GM18861 (cell line): ENCODE results near the gene ZNF837.
"Not testable (repeated sequence)": the region's sequence is repeated elsewhere in the genome, so short reads cannot be mapped to it uniquely, and the experiment has no call there.

Experiments used
- ATAC-seq: cut with Tn5 transposase; IDR thresholded peaks from one replicate; pipeline ENCODE4 v1.9.1; 2021; ENCODE audit not compliant: unreplicated experiment

ZNF837 gene

GRCh38 chr19:58351990-58352755 lies 28.7 kb downstream of the ZNF837 start:
- ATAC-seq, result no peak

DNA sequence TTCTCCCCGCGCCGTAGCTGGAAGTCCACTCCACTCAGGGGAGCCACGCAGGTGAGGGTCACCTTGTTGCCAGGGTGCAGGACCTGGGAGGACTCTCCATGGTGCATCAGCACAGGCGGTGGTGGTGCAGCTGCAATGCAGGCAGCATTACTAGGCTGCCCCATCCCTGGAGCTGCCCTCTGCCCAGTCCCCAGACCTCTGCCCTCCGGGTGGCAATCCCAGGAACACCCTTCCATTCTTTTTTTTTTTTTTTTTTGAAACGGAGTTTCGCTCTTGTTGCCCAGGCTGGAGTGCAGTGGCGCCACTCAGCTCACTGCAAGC lies 29.3 kb downstream of the ZNF837 start:
- no peak for ATAC-seq

DNA sequence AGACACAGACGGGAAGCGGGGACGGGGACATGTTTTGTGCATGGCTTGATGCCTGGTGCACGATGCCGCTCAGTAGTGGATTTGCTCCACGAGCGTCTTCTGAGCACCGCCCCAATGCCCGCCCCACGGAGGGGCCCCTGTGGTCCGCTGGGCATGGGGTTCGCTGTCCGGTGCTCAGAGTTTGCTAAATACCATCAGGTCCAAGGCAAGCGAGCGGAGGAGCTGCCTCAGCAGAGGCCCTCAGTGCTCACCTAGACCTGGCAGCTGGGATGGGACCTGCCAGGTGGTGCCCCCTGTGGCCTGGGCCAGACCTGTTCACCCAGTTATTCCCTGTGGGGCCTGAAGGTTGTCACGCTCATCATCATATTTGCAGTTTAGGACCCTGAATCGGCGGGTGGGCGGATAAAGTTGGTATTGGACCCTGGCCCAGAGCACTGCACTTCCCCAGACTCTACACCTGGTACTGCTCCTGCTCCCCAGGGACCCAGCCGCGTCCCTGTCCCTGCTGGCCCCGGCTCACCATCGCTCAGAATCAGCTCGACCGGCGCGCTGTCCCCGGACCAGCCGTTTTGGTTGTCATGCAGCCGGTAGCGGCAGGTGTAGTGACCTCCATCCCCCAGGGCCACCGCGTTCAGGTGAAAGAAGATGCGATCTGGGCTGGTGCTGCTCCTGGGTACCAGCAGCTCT lies 29.8 kb downstream of the ZNF837 start:
- no peak for ATAC-seq

DNA sequence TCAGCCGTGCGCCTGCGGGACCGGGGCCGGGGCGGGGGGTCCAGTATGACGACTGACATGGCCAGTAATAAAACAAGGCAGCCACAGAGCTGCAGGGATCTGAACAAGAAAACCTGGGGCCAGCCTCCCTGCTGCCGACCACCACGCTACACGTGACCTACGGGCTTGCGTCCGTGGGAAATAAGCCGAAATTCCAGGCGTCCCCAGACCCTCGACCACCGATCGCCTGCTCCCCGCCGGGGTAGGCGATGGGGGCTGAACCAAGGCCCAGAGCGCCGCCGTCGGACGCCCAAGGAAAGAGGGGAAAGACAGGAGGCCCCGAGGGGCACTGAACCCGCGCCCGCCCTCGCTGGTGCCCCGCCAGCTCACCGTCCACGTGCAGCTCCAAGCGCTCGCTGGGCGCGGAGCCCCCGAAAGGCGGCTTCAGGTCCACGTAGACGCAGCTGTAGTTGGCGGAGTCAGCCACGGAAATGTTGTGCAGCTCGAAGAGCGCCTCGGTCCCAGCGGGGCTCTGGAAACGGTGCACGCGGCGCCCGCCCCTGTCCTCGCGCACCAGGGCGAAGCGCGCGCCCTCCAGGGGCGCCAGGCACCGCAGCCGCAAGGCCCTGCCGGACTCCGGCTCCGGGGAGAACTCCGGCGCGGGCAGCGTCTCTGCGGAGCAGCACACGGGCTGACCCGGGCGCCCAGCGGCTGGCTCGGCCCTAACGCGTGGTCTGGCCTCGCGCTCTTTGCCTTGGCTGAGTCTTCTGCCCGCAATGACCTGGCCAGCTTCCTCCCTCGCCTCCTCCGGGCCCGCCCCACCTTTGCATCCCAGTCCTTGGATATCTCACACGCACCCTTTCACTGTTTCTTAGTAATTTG lies 30.6 kb downstream of the ZNF837 start:
- ATAC-seq, result no peak

GRCh38 chr19:58349590-58349989 lies 31.2 kb downstream of the ZNF837 start:
- ATAC-seq, result no peak

DNA sequence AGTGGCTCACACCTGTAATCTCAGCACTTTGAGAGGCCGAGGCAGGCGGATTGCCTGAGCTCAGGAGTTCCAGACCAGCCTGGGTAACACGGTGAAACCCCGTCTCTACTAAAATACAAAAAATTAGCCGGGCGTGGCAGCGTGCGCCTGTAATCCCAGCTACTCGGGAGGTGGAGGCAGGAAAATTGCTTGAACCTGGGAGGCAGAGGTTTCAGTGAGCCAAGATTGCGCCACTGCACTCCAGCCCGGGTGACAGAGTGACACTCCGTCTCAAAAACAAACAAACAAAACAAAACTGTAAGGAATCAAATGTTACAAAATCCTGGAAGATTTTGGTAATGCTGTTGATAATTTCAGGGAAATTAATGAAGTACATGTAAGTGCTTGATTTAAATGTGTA lies 32.8 kb downstream of the ZNF837 start:
- not testable (repeated sequence) for ATAC-seq

- peak; percentile 65 for ATAC-seq
These were observed 33.6 kb downstream of the ZNF837 start for GRCh38 chr19:58346961-58347929.

- no peak for ATAC-seq
These were observed 35.3 kb downstream of the ZNF837 start for GRCh38 chr19:58345558-58345957.

DNA sequence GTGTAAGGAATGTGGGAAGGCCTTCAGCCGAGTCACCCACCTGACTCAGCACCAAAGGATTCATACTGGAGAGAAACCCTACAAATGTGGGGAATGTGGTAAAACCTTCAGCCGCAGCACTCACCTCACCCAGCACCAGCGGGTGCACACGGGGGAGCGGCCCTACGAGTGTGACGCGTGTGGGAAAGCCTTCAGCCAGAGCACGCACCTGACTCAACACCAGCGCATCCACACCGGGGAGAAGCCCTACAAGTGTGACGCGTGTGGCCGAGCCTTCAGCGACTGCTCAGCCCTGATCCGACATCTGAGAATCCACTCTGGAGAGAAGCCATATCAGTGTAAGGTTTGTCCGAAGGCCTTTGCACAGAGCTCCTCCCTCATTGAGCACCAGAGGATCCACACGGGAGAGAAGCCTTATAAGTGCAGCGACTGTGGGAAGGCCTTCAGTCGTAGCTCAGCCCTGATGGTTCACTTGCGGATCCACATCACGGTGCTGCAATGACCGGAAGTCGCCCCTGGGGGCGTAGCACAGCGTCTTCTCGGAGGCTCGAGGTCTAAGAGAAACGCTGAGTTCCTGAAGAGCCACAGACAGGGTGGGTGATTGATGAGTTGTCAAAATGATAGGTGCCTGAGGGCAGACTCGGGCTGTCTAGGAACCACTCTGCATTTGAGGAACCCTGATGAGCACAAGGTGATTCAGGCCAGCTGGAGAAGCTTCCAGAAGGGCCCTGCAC lies 41.8 kb downstream of the ZNF837 start:
- no peak for ATAC-seq

- no peak for ATAC-seq
These were observed 42.5 kb downstream of the ZNF837 start for GRCh38 chr19:58338336-58338735.

DNA sequence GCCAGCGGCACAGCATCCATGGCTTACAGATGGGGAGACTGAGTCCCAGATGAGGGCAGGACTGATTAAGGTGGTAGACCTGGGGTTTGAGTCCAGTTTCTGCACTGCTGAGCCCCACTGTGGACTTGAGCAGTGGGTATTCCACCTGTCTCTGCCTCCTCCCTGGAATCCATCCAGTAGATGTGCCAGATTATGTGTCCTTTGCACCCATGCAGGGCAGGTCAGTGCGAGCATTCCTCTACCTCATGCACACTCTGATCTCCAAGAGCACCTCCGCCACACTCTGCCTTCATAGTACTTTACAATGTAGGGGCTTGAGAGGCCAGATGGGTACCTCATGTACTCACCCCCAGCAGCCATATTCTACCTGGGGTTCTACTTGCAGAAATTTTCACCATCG lies 44.0 kb downstream of the ZNF837 start:
- no peak for ATAC-seq

DNA sequence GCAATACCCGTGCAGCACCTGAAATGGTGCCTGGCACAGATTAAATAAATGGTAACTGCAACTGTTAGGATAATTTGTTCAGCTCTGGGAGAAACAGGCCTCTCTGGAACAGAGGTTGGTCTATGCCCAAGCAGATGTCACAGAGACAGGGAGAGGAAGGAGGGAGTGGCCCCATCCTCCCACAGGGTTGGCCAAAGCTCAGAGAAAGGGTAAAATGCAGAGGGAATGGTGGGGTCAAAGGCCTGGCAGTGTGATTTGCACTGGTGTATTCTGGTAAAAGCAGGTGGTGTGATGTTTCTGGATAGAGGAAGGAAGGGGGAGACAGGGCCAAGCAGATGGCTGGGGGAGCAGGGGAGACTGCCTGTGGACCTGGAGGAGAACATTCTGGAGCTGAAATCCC lies 44.6 kb downstream of the ZNF837 start:
- ATAC-seq, result no peak

GRCh38 chr19:58335630-58336029 lies 45.2 kb downstream of the ZNF837 start:
- no peak for ATAC-seq

DNA sequence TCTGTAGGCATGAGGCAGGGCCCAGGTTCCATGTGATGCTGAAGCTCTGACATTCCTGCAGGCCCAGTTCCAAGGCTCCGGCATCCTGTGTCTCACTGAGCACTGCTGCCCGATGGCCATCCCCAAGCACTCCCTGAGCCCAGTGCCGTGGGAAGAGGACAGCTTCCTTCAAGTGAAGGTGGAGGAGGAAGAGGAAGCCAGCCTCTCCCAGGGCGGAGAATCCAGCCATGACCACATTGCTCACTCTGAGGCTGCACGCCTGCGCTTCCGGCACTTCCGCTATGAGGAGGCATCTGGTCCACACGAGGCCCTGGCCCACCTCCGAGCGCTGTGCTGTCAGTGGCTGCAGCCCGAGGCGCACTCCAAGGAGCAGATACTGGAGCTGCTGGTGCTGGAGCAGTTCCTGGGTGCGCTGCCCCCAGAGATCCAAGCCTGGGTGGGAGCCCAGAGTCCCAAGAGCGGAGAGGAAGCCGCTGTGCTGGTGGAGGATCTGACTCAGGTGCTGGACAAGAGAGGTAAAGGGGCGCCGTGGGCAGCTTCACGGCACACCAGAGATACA lies 46.1 kb downstream of the ZNF837 start:
- ATAC-seq, result no peak

GRCh38 chr19:58332697-58333096 lies 48.1 kb downstream of the ZNF837 start:
- no peak for ATAC-seq

DNA sequence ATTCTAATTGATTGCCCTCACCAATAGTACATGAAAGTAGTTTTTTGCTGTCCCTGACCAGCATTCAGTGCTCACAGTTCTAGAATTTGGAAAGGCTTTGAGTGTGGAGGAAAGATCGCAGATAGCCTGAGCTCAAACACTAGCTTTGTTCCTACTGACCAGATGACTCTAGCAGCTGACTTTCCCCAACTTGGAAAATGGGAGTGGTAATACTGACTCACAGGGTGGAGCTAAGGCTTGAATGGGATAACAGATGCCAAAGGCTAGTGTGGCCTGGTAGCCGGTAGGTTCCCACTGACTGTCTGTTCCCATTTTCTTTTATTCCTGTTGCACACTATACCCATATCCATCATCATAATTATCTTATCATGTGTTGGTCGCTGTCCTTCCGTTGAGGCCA lies 50.4 kb downstream of the ZNF837 start:
- no peak for ATAC-seq

- no peak for ATAC-seq
These were observed 51.8 kb downstream of the ZNF837 start for GRCh38 chr19:58328999-58329398.

DNA sequence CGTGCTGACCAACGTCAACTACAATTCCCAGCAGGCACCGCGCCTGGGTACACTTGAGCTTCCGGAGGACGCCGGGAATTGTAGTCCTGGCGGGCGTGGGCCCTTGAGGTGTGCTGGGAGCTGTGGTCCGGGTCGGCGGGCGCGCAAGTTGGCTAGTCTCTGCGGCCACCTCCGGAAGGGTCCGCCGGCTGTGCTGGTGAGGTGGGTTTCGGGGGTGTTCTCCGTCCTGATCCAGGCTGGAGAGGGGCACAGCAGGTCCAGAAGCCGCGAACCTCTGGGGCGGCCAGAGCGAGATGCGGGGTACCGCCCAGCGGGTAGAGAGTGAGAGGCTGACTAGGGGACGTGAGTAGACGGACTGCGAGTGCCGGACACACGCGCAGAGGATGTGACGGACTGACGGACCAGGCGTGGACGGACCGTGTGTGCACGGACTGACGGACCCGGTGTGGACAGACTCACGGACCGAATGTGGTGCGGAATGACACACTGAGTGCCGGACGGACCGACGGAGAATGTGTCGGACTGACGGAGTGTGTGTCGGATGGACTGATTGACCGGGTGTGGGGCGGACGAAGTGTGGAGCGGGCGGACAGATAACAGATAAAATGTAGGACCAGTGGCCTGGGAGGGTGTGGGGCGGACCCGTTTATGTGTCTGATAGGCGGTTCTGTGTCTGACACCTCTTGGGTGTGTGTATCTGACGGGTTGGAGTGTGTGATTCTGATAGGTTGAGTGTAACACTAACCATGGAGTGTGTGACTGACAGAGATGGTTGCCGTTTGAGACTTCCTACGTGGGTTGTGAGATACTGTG lies 53.7 kb downstream of the ZNF837 start, which contains the start of gene ZSCAN22:
TSS of gene ZSCAN22 (plus strand) at position 81 of the 813 bp plus-strand sequence. CDS start 7,809 bp downstream, outside the sequence.
- ATAC-seq, result peak; percentile 69

DNA sequence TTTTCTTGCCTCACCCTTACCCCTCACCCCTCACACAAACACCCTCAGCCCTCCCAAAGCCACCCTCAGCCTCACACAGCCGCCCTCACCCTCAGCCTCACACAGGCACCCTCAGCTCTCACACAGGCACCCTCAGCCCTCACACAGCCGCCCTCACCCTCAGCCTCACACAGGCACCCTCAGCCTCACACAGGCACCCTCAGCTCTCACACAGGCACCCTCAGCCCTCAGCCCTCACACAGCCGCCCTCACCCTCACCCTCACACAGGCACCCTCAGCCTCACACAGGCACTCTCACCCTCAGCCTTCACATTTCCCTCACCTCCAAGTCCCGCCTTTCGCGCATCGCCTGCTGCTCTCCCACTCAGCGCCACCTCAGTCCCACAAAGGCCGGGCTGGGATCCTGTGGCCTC lies 54.3 kb downstream of the ZNF837 start:
- ATAC-seq, result no peak
